ENCODE results near the gene KRTAP5-3.
"Not testable (repeated sequence)": the region's sequence is repeated elsewhere in the genome, so short reads cannot be mapped to it uniquely, and the experiment has no call there.

Gene KRTAP5-3, protein sequence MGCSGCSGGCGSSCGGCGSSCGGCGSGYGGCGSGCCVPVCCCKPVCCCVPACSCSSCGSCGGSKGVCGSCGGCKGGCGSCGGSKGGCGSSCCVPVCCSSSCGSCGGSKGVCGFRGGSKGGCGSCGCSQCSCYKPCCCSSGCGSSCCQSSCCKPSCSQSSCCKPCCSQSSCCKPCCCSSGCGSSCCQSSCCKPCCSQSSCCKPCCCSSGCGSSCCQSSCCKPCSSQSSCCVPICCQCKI

DNA sequence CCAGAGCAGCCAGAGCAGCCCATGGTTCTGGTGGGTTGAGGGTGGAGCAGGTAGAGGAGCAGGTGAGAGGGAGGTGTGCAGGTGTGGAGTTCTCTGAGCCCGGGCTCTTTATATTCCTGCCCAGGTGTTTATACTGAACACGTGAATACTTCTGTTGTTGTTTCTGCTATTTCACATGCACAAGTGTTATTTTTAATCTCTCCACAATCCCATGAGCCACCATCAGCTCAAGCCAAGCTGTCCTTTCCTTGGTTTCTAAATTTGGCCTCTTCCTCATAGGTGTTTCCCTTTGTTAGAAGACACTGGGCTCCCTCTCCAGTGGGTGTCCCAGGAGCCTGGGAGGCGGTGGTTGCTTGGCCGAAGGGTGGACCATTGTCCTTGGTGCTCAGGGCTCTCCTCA is at the start of gene KRTAP5-3:
TSS of gene KRTAP5-3 (minus strand) at position 101 of the 400 bp plus-strand sequence. CDS start at position 23, 78 bp downstream.
- DNase-seq (ENCODE audit: low spot score): no peak

DNA sequence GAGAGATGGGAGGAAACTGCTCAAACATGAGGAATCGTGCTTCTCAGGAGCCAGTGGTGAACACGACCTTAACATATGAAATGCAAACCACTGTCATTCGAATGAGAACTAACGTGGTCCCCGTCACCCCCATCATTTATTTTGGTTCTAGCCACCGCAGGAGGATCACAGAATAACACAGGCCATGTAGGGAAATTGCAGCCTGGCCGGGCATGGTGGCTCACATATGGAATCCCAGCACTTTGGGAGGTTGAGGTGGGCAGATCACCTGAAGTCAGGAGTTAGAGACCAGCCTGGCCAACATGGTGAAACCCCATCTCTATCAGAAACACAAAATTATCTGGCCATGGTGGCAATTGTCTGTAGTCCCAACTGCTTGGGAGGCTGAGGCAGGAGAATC is 48.4 kb upstream of the KRTAP5-3 start:
- no peak for DNase-seq (ENCODE audit: low spot score)

DNA sequence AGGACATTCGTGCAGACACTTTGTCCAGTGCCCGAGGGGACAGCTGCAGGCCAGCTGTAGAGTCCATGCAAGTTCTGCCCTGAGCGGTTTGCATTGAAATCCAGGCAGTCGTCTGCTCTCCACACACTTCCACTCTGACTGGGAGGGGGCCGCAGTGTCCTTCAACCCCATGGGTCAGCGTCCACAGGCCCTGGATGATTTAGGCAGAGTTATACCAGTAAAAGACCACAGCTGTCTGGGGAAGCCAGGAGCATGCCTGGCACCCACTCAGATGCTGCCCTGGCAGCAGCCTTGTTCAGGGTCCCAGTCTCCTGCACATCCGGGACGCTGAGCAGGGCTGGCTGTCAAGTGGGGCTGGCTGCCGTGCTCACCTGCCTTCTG is 47.8 kb upstream of the KRTAP5-3 start:
- DNase-seq (ENCODE audit: low spot score): no peak

DNA sequence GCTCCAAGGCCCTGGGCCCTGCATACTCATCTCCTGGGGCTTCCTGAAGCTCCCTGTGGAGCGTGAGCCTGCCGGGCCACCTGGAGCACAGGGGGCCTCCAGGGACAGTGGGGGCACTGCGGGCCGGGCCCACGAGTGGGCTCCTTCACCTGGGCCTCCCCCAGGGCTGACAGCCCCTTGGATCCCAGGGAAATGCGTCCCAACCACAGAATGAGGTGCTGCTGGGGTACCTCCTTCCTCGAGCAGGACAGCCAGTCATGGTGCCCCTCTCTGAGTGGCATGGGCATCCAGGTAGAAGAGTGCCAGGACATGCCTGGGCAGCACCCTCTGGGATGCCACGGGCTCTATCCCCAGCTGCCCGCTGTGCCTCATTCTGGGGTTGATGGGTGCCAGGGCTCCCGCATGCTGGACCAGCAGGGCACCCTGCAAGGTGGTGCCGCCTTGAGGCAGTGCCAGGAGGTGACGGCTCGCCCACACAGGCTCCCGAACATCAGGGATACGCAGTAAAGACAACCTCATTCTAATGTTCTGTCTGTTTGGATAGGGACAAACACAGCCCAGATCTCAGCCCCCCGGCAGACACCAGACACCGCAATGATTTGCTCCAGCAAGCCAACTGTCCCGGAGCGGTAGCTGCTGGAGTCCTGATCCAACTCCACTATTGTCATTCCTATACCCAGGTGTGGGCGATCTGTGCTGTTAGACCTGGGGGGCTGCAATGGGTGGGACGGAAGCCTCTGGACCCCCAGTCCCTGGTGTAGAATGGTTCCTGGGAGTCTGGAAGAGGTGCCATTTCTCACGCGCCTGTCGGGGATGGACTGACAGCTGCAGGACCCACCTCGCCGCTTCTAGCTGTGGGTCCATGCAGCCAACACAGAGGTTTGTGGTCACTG is 47.2 kb upstream of the KRTAP5-3 start:
- no peak for DNase-seq (ENCODE audit: low spot score)

DNA sequence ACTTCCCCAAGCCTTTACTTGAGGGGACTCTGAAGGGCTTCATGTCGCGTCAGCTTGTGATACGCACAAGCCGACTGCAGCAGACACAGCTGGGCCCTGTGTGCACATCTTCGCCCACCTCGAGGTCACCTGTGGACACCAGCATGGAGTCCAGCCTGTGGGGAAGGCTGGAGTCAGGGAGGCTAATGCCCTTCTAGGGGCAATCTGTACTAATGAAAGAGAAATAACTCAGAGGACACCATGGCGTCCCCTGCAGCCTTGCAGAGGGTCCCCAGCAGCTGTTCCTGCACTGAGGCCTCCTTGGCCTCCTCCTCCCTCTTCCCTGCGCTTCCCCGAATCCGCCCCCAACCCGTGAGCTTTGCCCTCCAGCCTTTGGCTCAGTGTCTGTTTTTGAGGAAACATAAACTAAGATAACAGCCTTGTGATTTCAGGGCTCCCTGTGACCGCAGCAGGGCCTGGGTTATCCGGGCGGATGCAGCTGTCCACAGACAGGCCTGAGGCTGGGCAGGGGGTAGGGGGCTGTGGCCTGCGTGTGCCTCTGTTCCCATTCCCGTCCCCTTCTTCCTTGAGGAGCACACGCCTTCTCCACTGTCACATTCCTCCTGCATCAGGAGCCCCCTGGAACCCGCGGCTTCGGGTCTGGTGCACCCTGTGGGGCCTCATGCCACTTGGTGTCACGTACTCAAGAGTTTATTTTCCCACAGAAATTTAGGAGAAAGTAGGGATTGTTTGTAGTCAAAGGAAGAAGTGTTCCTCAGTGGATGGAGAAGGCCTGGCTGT is 46.3 kb upstream of the KRTAP5-3 start:
- no peak for DNase-seq (ENCODE audit: low spot score)

DNA sequence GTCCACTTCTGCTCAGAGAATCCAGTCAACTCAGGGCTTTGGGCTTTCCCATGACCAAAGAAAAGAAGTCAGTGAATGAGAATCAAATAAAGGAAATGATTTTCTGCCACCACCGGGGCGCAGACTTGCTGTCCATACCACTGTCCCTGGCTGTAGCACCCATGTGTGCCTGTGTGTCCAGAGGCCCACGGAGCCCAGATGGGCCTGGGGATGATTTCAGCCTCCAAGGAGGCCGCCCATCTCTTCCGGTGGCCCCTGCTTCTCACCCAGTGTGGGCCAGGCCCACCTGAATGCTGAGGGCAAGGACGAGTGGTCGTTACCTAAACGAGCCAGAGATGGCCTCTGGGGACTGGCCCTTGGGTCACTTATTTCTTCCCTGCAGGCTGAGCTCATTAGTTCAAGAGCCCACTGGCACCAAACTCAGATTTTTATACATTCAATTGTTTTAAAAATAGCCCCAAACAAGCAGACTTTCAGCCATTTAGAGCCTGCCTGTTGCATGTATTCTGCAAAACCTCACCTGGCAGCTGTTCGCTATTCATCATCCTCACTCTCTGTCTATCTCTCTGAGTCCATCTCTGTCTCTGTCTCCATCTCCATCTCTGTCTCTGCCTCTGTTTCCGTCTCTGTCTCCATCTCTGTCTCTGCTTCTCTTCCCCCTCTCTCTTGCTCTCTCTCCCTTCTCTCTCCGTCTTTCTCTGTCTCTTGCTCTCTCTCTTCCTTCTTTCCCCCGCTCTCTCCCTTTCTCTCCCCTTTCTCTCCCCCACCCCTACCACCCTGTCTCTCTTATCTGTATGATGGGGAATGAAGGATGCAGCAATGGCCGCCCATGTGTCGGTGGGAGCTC is 45.5 kb upstream of the KRTAP5-3 start:
- DNase-seq (ENCODE audit: low spot score): no peak

DNA sequence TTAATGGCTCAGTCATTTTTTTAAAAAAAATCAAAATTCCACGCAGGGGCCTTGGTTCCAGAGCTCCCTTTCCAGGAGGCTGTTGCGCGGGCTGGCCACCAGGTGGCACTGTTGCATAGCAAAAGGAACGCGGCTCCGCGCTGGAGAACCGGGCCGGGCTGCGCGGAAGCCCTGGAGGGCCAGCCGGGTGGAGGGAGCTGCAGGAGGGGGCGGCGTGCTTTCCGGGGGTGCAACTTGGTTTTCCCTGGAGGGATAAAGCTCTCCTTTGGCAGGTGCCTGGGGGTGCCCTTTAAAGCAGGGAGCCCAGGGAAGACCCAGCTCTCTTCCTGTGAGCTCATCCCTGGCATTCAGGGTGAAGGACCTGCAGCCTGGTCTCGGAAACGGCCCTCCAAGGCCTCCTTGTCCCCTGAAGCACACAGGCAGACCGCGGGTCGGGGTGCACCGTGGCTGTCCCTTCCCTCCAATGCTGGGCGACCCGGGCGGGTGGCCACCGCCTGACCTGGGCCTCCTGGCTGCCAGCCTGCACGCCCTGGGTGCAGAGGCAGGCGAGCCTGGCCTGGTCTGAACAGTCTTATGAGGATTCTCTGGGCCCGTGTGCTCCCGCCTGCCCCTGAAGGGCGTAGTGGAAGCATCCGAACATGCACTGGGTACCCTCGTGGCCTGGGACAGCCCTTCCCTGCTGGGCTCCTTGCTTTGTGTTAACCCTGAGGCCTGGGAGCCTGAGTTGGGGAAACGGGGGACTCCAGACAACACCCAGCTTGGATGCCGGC is 44.7 kb upstream of the KRTAP5-3 start:
- DNase-seq (ENCODE audit: low spot score): peak; percentile 95

DNA sequence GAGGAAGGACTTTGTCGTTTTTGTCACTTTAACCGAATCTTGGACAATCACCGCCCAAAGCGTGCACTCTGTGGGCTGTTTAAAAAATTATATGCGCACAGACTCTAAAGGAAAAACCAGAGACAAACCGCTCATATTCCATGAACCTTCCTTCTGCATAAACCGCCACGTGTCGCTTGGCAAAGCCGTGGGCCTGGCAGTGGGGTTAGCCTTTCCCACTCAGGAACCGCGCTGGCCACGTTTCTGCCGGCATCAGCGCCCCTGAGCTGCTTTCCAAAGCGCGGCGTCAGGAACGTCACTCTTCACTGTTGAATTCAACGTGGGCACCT is 44.1 kb upstream of the KRTAP5-3 start:
- DNase-seq (ENCODE audit: low spot score): no peak

DNA sequence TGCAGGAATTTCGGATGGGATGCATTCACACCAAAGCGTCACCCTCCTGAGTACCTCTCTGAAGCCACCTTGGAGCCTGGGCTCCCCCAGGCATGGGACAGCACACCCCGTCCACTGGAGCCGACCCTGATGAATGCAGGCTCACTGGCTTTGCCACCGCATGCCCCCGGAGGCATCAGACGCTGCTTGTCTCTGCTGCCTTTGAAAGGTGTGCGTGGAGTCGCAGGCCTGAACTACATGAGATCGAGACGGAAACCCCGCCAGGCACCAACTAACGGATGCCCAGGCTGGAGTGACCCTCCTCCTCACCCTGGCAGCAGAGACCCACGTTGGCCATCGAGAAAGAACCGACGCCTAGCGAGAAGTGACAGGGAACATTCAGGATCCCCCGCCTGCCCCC is 43.8 kb upstream of the KRTAP5-3 start:
- DNase-seq (ENCODE audit: low spot score): no peak

DNA sequence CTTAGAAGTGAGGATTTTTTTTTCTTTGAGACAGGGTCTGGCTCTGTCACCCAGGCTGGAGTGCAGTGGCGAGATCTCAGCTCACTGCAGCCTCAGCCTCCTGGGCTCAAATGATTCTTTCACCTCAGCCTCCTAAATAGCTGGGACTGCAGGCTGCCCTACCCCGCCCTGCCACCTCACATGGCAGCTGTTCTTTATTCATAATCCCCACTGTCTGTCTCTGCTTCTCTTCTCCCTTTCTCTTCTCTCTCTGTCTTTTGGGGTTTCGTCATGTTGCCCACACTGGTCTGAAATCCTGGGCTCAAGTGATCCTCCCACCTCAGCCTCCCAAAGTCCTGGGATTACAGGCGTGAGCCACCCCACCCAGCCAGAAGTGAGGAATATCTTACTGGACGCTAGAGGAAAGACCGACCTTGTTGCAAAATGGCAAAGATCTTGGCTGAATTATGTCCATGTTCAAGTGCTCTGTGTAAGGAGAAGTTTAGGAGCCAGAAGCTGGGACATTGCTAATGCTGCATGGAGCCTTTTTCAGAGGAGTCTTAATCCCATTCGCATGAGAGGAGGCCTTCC is 43.2 kb upstream of the KRTAP5-3 start:
- no peak for DNase-seq (ENCODE audit: low spot score)

DNA sequence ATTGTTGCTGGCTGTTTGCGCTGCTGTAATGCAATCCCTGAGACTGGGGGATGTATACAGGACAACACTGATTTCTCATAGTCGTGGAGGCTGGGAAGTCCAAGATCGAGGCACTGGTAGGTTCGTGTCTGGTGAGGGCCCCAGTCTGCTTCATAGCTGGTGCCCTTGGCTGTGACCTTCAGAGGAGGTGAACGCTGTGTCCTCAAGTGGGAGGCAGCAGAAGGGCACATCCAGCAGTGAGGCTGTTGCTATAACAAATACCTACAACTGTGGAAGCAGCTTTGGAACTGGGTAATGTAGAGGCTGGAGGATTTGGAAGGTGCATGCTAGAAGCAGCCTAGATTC is 42.6 kb upstream of the KRTAP5-3 start:
- no peak for DNase-seq (ENCODE audit: low spot score)

DNA sequence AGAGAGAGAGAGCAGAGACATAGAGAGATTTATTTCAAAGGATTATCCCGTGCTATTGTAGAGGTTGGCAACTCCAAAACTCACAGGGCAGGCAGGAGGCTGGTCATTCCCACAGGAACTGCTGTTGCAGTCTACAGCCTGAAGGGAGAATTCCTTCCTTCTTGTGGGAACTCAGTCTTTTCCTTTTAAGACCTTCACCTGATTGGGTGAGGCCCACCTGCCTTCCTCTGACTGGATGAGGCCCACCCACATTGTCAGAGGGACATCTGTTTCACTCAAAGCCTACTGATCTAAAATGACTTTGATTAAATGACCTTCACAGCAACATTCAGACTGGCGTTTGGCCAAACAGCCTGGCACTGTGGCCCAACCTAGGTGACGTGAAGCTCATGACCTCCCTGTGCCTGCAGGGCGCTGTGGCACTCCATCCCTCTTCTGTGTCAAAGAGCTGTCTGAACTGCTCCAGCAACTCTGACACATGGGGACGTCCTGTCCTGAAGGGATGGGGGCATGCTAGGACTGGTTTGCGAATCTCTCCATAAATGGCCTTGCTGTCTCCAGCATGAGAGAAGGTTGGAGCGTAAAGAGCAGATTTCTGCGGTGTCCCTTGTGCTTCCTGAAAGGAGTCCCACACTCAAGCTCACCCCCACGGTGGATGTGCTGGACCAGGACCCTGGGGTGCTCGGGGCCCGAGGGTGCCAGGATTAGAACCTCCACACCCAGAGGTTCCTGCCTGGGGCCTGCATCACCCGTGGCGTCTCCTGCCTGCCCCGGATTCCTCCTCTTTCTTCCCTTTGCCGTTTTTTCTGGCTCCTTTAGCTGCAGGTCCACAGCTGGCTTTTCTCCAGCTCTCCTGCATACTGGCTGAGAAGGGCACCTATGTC is 42.0 kb upstream of the KRTAP5-3 start:
- no peak for DNase-seq (ENCODE audit: low spot score)

DNA sequence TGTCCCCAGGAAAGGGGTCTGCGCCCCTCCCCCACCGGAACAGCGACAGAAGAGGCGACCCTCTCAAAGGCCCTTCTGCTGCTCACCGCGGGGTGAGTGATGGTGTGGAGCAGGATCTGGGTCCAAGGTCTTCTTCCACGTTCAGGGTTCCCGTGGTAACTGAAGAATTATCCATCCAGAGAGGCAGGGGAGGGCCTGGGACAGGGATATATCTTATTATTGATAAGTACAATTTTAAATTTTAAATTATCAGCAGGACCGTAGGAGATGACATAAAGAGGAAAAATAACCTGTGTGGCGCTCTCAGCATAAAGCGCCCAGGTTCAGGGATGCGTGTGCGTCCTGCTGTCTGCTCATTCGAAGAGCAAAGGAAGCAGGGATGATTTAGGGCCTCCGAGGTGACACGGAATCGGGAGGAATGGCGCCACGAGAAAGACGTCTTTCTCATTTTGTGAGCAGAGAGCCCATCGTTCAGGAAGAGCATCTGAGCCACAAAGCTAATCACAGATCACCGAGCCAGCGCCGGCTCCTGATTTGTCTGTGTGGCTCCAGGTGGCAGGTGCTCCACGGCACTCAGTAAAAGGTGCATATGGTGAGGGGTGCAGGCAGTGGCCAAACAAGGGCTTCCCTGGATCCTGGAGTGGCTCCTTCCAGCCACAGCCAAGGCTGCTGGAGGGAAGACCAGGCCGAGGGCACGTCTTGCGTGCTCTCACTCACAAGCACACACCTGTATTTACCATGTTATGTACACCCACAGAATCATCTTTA is 40.6 kb upstream of the KRTAP5-3 start:
- no peak for DNase-seq (ENCODE audit: low spot score)

DNA sequence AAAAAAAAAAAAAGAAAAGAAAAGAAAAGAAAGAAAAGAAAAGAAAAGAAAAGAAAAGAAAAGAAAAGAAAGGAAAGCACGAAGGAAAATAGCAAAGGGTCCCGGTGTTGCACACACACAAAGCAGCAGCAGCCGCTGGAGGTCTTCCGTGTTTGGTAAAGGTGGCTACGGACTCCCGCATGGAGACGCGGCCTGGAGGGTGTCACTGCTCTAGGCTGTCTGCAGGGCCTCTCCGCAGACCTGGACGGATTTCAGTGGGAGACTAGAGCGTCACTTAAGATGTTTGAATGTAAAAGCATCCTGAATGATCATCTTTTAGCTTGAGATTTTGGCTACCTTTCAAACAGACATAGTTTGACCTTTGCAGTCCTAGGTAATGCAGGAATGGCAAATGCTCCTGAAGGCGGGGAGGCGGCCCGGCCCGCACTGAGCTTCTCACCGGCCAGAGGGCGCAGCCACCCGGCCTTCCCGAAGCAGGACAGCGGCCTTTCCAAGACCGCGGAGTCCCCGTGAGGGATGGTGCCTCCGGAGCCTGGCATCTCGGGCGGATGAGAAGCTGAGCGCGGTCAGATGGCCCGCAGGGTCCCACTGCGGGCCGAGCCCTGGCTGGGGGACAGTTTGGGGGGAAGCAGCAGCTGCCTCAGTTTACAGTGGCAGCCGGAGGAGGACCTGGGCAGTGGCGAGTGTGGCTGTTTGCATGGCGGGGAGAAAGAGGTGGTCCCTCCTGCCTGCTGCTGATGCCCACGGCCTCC is 39.8 kb upstream of the KRTAP5-3 start:
- no peak for DNase-seq (ENCODE audit: low spot score)

DNA sequence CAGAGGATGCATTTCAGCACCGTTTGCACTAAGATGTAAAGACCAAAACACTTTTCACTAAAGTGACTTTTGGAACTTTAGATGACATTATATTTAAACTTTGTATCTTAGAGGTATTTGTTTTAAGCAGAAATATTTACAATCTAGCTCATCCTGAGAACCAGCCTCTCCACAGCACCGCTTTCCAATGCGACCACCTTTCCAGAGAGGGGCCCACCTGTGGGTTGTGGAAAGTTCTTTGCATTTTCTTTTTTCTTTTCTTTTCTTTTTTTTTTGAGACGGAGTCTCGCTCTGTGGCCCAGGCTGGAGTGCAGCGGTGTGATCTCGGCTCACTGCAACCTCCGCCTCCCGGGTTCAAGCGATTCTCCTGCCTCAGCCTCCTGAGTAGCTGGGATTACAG is 38.3 kb upstream of the KRTAP5-3 start:
- not testable (repeated sequence) for DNase-seq (ENCODE audit: low spot score)

DNA sequence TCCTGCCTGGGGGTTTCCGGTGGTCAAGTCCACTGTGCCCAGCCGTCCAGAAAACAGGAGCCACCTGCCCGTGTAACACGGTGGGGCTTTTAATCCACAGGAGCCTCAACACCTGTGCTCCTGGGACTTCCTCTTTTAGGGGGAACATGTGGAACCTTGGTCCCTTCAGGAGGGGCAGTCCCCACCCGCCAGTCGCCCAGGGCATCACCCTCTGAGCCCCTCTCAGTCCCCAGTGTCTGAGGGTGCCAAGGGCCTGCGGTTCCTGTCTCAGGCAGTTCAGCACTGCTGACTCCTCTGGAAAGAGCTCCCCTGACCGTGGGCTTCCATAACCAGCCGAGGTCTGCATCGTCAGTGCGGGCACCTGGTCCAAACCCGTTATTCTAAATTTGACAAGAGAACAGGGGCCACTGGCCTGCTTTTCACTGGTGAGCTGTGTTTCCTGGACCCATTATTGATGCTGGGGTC is 37.1 kb upstream of the KRTAP5-3 start:
- no peak for DNase-seq (ENCODE audit: low spot score)

DNA sequence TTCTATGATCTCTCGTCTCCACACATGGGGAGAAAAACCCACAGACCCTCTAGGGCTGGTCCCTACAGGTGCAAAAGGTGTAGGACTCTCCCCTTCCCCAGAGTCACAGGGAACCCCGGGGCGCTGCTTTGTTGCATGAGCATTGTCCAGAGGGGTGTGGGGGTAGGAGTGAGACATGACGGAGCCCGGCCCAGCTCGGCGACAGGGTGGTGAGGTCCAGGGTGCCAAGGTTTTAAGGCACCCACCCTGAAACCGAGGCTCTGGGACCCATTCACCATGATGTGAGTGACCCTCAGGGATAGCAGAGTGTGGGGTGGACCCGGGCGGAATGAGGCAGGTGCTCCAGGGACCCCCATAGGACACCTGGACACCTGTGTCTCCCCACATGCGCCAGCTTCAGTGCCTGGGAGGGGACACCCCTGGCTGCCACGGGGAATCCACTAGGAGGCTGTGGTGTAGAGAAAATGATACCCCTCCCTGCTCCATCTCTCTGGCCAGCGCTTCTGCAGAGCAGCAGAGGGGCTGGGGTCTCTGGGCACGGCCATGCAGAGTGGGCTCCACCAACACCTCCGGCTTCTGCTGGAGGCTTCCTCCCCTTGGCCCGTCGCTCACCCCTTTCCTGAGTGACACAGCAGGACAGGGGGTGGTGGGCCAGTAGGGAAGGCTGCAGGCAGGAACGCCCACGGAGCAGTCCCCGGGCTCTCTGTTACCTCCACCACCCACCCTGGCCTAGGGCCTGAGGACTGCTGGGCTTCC is 36.5 kb upstream of the KRTAP5-3 start:
- no peak for DNase-seq (ENCODE audit: low spot score)

Data from AG08396 (cell line).